Peyer's patch (tissue), 4 donors: ENCODE measurements around the gene C1QTNF9. TPM values are rescaled to one million over a fixed set of nuclear protein-coding genes. Genes with fewer than 3 reads are reported as not detected.
"Not testable (repeated sequence)": the region's sequence is repeated elsewhere in the genome, so short reads cannot be mapped to it uniquely, and the experiment has no call there.

Experiments
- DNase-seq, 3 donors: peaks; one replicate each; pipeline ENCODE4 v3.0.0-alpha.2; 2017 to 2019
- H3K27ac ChIP-seq, 4 donors: fragments of 200-600 bp; sonication (generic); one replicate each; pipeline ENCODE4 v1.5.1; 2016 to 2019
- H3K27me3 ChIP-seq, 2 donors: fragments of 200-600 bp; sonication (generic); one replicate each; pipeline ENCODE4 v1.5.1; 2019
- H3K36me3 ChIP-seq, 3 donors: fragments of 200-600 bp; sonication (generic); one replicate each; pipeline ENCODE4 v1.5.1; 2016 to 2019
- H3K4me1 ChIP-seq, 4 donors: fragments of 200-600 bp; sonication (generic); one replicate each; pipeline ENCODE4 v1.5.1; 2016 to 2019
- H3K4me3 ChIP-seq, 4 donors: fragments of 200-600 bp; sonication (generic); 1 replicate in 3 of 4; 2 replicates in 1 of 4; pipeline ENCODE4 v1.5.1; 2016 to 2019; ENCODE audit warnings: mild to moderate bottlenecking in 1 of 4
- H3K9me3 ChIP-seq, 4 donors: fragments of 200-600 bp; sonication (generic); one replicate each; pipeline ENCODE4 v1.5.1; 2016 to 2019; ENCODE audit warnings: mild to moderate bottlenecking in 1 of 4
- POLR2A ChIP-seq, 2 donors: fragments of 450-650 bp; IDR thresholded peaks; one replicate each; pipeline ENCODE4 v1.5.1; 2017; ENCODE audit warnings: antibody characterized with exemption in 2 of 2, mild to moderate bottlenecking in 2 of 2, moderate library complexity in 2 of 2
- total RNA-seq, 4 donors: library from RNA; depleted of rRNA; stranded (reverse); fragments of >200 nt; gene quantifications; one replicate each; pipeline ENCODE4 v1.1.0, GENCODE V29; 2016
- TF ChIP-seq, protein P1 (sequence below), 6 experiments: fragments of 450-650 bp in 4 of 6; fragments of 200-600 bp in 2 of 6; sonication (generic) in 1 of 6; IDR thresholded peaks; one replicate each; pipeline ENCODE4 v1.5.1; 2017 to 2019; ENCODE audit warnings: antibody characterized with exemption in 6 of 6, mild to moderate bottlenecking in 3 of 6, moderate library complexity in 1 of 6

C1QTNF9 gene
- total RNA-seq, 4 donors from 2014 or later: 0.40 TPM; not detected in 3

DNA sequence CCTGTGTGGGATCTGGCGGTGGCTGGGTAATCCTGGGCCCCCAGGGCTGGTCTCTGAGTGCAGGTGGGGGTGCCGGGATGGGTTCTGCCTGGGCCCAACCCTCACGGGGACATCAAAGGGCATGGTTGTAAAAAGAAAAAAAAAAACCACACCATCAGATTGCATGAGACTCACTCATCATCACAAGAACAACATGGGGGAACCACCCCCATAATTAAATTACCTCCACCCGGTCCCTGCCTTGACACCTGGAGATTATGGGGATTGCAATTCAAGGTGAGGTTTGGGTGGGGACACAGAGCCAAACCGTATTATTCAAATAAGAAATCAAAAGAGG is 14.3 kb downstream of the C1QTNF9 start:
- no peaks in the 10 kb centered on the region for H3K27me3 ChIP-seq
- DNase-seq: no peak
- H3K27ac ChIP-seq: no peak overlapping the region
- H3K4me3 ChIP-seq: no peak overlapping the region
- no peak for TF ChIP-seq POLR2A (IDR thresholded peaks at IDR 0.05)
- TF ChIP-seq, protein P1, sequence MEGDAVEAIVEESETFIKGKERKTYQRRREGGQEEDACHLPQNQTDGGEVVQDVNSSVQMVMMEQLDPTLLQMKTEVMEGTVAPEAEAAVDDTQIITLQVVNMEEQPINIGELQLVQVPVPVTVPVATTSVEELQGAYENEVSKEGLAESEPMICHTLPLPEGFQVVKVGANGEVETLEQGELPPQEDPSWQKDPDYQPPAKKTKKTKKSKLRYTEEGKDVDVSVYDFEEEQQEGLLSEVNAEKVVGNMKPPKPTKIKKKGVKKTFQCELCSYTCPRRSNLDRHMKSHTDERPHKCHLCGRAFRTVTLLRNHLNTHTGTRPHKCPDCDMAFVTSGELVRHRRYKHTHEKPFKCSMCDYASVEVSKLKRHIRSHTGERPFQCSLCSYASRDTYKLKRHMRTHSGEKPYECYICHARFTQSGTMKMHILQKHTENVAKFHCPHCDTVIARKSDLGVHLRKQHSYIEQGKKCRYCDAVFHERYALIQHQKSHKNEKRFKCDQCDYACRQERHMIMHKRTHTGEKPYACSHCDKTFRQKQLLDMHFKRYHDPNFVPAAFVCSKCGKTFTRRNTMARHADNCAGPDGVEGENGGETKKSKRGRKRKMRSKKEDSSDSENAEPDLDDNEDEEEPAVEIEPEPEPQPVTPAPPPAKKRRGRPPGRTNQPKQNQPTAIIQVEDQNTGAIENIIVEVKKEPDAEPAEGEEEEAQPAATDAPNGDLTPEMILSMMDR (IDR thresholded peaks at IDR 0.05): no peak
- H3K4me1 ChIP-seq: no peaks in the 10 kb centered on the region
- no peaks in the 10 kb centered on the region for H3K9me3 ChIP-seq
- no peaks in the 10 kb centered on the region for H3K36me3 ChIP-seq

DNA sequence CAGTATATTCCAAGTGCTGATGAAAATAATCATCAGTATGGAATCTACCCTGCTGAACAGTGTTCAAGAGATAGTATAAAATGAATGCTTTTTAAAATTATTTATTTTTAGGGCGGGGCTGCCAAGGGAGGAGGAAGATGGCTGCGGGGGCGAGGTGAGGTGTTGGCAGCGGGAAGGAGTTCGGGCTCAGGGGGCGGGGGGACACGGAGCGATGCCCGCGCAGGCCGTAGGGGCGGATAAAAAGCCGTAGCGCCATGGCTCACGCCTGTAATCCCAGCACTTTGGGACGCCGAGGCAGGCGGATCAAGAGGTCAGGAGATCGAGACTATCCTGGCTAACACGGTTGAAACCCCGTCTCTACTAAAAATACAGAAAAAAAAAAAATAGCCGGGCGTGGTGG is 18.2 kb downstream of the C1QTNF9 start:
- H3K9me3 ChIP-seq, H3K27ac ChIP-seq, DNase-seq, H3K4me1 ChIP-seq, H3K27me3 ChIP-seq, H3K36me3 ChIP-seq: not testable (repeated sequence)
- peak overlapping the region in 1 of 4 donors; percentile 42 for H3K4me3 ChIP-seq

DNA sequence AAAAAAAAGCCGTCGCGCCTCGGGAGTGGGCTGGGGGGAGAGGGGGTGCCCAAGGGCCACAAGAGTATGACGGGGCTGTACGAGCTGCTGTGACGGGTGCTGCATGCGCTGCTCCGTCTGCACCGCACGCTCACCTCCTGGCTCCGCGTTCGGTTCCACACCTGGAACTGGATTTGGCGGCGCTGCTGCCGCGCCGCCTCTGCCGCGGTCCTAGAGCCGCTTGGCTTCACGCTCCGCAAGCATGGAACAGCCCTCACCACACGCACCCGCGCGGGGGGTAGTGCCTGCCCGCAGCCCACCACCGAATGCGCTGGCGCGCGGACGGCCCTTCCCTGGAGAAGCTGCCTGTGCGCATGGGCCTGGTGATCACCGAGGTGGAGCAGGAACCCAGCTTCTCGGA is 18.8 kb downstream of the C1QTNF9 start:
- Histone ChIP-seq H3K4me1 (no peaks in the 10 kb centered on the region), H3K27me3 (no peaks in the 10 kb centered on the region), H3K9me3 (no peaks in the 10 kb centered on the region), H3K36me3 (no peaks in the 10 kb centered on the region), H3K4me3 (peak overlapping the region in 1 of 4 donors; percentile 42), H3K27ac (no peak overlapping the region)
- TF ChIP-seq, protein P1 (IDR thresholded peaks at IDR 0.05): no peak
- no peak for TF ChIP-seq POLR2A (IDR thresholded peaks at IDR 0.05)
- no peak for DNase-seq

DNA sequence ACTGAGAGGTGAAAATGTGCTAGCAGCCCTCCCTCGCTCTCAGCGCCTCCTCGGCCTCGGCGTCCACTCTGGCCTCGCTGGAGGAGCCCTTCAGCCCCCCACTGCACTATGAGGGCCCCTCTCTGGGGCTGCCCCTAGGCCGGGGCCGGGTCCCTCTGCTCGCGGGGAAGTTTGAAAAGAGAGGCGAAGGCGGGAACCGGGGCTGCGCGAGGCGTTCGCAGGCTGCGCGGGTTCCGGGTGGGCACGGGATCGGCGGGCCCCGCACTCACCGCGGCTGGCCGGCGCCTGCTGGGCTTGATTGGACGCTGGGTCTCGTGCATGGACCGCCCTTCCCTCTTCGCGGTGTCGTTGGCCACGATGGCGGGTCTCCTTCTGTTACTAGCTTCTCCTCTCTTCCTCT is 29.3 kb downstream of the C1QTNF9 start:
- H3K36me3 ChIP-seq: no peaks in the 10 kb centered on the region
- no peak overlapping the region for H3K27ac ChIP-seq
- TF ChIP-seq, protein P1 (IDR thresholded peaks at IDR 0.05): no peak
- TF ChIP-seq POLR2A (IDR thresholded peaks at IDR 0.05): no peak
- H3K4me3 ChIP-seq: no peak overlapping the region
- H3K9me3 ChIP-seq: no peaks in the 10 kb centered on the region
- no peaks in the 10 kb centered on the region for H3K4me1 ChIP-seq
- no peak for DNase-seq
- no peaks in the 10 kb centered on the region for H3K27me3 ChIP-seq

DNA sequence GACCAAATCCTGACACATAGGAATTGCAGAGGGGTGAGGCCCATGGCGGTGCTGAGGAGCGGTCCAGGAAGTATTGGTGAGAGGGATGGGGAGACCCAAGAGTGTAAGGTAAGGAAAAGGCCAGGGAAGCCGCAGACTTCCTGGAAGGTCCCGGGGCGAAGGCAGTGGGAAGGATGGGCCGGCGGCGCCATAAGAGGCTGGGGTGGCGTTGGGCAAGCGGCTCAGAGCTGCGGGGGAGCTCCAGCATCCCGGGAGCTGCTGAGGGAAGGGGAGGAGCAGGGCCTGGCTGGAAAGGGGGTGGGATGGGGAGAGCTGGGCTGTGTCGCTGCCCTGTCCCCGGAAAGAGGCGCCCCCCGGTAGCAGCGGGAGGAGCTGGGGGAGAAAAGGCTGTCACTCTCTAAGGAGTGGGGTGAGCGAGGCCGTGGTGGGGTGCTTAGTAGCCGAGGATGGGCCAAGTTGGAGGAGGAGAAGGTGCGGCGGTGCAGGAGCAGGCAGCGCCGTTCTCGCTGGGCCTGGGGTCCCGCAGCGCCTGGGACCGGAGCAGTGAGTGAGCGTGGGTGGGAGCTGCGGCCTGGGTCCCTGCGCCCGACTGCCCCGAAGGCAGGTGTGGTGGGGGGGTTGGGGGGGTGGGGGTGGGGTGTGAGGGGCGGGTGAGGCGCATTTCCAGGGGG is 30.7 kb downstream of the C1QTNF9 start:
- H3K4me1 ChIP-seq: no peaks in the 10 kb centered on the region
- H3K4me3 ChIP-seq: no peak overlapping the region
- no peaks in the 10 kb centered on the region for H3K36me3 ChIP-seq
- H3K27me3 ChIP-seq: no peaks in the 10 kb centered on the region
- H3K9me3 ChIP-seq: no peaks in the 10 kb centered on the region
- no peak overlapping the region for H3K27ac ChIP-seq
- TF ChIP-seq, protein P1 (IDR thresholded peaks at IDR 0.05): no peak
- no peak for TF ChIP-seq POLR2A (IDR thresholded peaks at IDR 0.05)
- DNase-seq: no peak

DNA sequence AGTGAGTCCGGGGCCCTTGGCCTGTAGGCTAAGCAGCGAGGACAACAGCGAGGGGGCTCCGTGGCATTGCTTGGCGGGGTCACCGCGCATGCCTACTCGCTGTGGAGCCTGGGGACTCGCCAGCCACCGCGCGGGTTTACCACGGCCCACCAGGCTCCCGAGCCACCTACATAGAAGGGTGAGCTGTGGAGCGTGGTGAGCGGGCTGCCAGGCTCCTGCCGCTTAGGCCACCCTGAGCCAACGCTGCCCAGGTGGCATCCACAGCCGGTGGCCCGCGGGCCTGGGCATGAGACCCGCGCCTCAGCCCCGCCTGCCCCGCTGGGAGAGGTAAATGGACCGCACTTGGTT is 31.2 kb downstream of the C1QTNF9 start:
- TF ChIP-seq, protein P1 (IDR thresholded peaks at IDR 0.05): no peak
- TF ChIP-seq POLR2A (IDR thresholded peaks at IDR 0.05): no peak
- Histone ChIP-seq H3K27ac (no peak overlapping the region), H3K27me3 (no peaks in the 10 kb centered on the region), H3K4me1 (no peaks in the 10 kb centered on the region), H3K36me3 (no peaks in the 10 kb centered on the region), H3K4me3 (no peak overlapping the region), H3K9me3 (no peaks in the 10 kb centered on the region)
- DNase-seq: no peak
